Thoracic aorta (tissue), 2 donors: ENCODE results near the gene ATP2C2. TPM values are rescaled to one million over a fixed set of nuclear protein-coding genes. Genes with fewer than 3 reads are reported as not detected.
"Not testable (repeated sequence)": the region's sequence is repeated elsewhere in the genome, so short reads cannot be mapped to it uniquely, and the experiment has no call there.

ENCODE experiments used
- ATAC-seq: fragments of 150-250 bp; one replicate; pipeline ENCODE4 v1.8.0; 2017; ENCODE audit warnings: low read depth; ENCODE audit not compliant: insufficient number of reproducible peaks, low FRiP score
- DNase-seq: peaks from one replicate; pipeline ENCODE4 v3.0.0-alpha.2; 2020; ENCODE audit warnings: low spot score
- H3K27ac ChIP-seq, 2 donors: fragments of 200-600 bp; sonication (generic); 1 replicate in 1 of 2; 2 replicates in 1 of 2; pipeline ENCODE4 v1.5.1; 2016; ENCODE audit warnings: mild to moderate bottlenecking in 2 of 2, moderate library complexity in 2 of 2
- H3K27me3 ChIP-seq: fragments of 200-600 bp; sonication (generic); replicated peaks from 2 replicates; pipeline ENCODE4 v1.6.0; 2016; ENCODE audit warnings: mild to moderate bottlenecking; ENCODE audit not compliant: insufficient read depth
- H3K36me3 ChIP-seq: fragments of 200-600 bp; sonication (generic); one replicate; pipeline ENCODE4 v1.5.1; 2016
- H3K4me1 ChIP-seq, 2 donors: fragments of 200-600 bp; sonication (generic); 1 replicate in 1 of 2; 2 replicates in 1 of 2; pipeline versions ENCODE4 v1.5.1 to v1.6.0; 2016; ENCODE audit warnings: low read depth in 2 of 2, mild to moderate bottlenecking in 1 of 2; ENCODE audit not compliant: control insufficient read depth in 1 of 2
- H3K4me3 ChIP-seq: fragments of 200-600 bp; sonication (generic); 2 replicates; pipeline ENCODE4 v1.5.1; 2016; ENCODE audit warnings: mild to moderate bottlenecking
- H3K9me3 ChIP-seq: fragments of 200-600 bp; sonication (generic); 2 replicates; pipeline ENCODE4 v1.5.1; 2016
- total RNA-seq, 2 donors: library from RNA; depleted of rRNA; stranded (reverse); fragments of >200 nt; gene quantifications; one replicate each; pipeline versions ENCODE4 v1.1.0 to v1.2.3, GENCODE V29; 2016
- TF ChIP-seq, protein P1 (sequence below): fragments of 200-600 bp; sonication (generic); IDR thresholded peaks from one replicate; pipeline ENCODE4 v1.5.1; 2019; ENCODE audit warnings: antibody characterized with exemption

Gene ATP2C2
- total RNA-seq, 2 donors from 2014 or later, result 0.28 to 0.54 TPM

GRCh38 chr16:84341528-84342295 lies 26.6 kb upstream of the ATP2C2 start:
- TF ChIP-seq, protein P1, sequence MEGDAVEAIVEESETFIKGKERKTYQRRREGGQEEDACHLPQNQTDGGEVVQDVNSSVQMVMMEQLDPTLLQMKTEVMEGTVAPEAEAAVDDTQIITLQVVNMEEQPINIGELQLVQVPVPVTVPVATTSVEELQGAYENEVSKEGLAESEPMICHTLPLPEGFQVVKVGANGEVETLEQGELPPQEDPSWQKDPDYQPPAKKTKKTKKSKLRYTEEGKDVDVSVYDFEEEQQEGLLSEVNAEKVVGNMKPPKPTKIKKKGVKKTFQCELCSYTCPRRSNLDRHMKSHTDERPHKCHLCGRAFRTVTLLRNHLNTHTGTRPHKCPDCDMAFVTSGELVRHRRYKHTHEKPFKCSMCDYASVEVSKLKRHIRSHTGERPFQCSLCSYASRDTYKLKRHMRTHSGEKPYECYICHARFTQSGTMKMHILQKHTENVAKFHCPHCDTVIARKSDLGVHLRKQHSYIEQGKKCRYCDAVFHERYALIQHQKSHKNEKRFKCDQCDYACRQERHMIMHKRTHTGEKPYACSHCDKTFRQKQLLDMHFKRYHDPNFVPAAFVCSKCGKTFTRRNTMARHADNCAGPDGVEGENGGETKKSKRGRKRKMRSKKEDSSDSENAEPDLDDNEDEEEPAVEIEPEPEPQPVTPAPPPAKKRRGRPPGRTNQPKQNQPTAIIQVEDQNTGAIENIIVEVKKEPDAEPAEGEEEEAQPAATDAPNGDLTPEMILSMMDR, result no peak
- DNase-seq, result no peak
- Histone ChIP-seq H3K4me3 (no peak overlapping the region), H3K4me1 (no peaks in the 10 kb centered on the region), H3K36me3 (no peaks in the 10 kb centered on the region), H3K27me3 (no peaks in the 10 kb centered on the region), H3K27ac (no peak overlapping the region), H3K9me3 (no peaks in the 10 kb centered on the region)
- ATAC-seq, result no peak

- not testable (repeated sequence) for H3K27me3 ChIP-seq, DNase-seq, H3K36me3 ChIP-seq, H3K4me1 ChIP-seq, H3K4me3 ChIP-seq, H3K27ac ChIP-seq, ATAC-seq, H3K9me3 ChIP-seq
Measured at GRCh38 chr16:84343800-84344199, 24.5 kb upstream of the ATP2C2 start.

GRCh38 chr16:84344781-84345180 lies 23.6 kb upstream of the ATP2C2 start:
- no peak overlapping the region for H3K27ac ChIP-seq
- ATAC-seq (no peak), DNase-seq (no peak)
- no peaks in the 10 kb centered on the region for H3K36me3 ChIP-seq
- H3K27me3 ChIP-seq, result no peaks in the 10 kb centered on the region
- TF ChIP-seq, protein P1, result no peak
- H3K4me3 ChIP-seq, result no peak overlapping the region
- H3K9me3 ChIP-seq, result no peaks in the 10 kb centered on the region
- H3K4me1 ChIP-seq, result no peaks in the 10 kb centered on the region

DNA sequence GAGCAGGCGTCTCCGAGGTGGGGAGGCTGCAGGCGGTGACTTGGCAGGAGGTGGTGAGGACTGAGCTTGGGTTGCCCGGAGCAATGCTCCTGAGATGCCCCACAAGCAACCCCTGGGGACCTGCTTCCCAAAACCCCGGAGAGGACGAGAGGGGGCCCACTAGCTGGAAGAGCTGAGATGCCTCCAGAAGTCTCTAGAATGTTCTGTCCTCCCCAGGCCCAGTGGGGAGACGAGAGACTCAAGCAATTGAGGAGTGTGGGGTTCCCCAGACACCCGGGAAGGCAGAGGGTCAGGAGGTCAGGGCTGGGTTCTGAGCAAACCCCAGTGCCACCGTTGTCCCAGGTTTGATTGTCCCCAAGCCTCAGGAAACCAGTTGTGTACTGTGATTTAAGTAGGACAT lies 21.2 kb upstream of the ATP2C2 start:
- no peak for ATAC-seq
- no peak overlapping the region for H3K4me3 ChIP-seq

DNA sequence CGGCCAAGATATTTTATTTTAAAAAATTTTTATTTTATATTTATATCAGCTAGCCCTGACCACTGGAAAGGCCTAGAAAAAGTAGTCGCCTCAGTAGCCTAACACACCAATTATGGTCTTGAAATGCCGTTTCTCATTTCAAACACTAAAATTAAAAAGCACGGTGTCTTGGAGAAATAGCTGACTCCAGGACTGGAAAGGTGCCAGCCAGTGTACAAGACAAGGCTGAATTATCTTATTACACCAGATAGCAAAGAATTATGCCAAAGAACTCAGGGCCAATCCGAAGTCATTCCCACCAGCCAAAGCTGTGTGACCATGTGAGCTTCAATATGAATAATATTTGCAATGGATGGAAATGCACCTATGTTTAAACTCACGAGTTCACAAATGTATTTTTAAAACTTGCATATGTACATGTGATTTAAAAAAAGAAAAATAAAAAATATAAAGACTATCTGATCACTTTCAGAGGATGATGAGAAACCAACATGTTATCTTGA lies 19.9 kb upstream of the ATP2C2 start:
- Histone ChIP-seq H3K4me1 (no peaks in the 10 kb centered on the region), H3K27me3 (no peaks in the 10 kb centered on the region), H3K36me3 (no peaks in the 10 kb centered on the region), H3K27ac (no peak overlapping the region), H3K9me3 (no peaks in the 10 kb centered on the region), H3K4me3 (no peak overlapping the region)
- DNase-seq (no peak), ATAC-seq (no peak)
- TF ChIP-seq, protein P1, result no peak

More for the DNA sequence above, 21.2 kb upstream of the ATP2C2 start:
- Histone ChIP-seq H3K9me3 (no peaks in the 10 kb centered on the region), H3K27me3 (no peaks in the 10 kb centered on the region), H3K36me3 (no peaks in the 10 kb centered on the region), H3K4me1 (no peaks in the 10 kb centered on the region), H3K27ac (no peak overlapping the region)
- TF ChIP-seq, protein P1, result no peak
- DNase-seq, result no peak
